Lower leg skin (tissue), 3 donors: ENCODE results near the gene SLC25A24.

Experiments used
- POLR2A ChIP-seq, 2 donors: fragments of 450-650 bp; IDR thresholded peaks; one replicate each; pipeline ENCODE4 v1.6.1; 2016 to 2017; ENCODE audit warnings: antibody characterized with exemption in 2 of 2, mild to moderate bottlenecking in 1 of 2, moderate library complexity in 1 of 2
- TF ChIP-seq, protein P1 (sequence below), 3 donors: fragments of 450-650 bp; IDR thresholded peaks; one replicate each; pipeline ENCODE4 v1.5.1; 2016; ENCODE audit warnings: antibody characterized with exemption in 3 of 3, mild to moderate bottlenecking in 3 of 3, moderate library complexity in 2 of 3

GRCh38 chr1:108142773-108143394 is 57.3 kb downstream of the SLC25A24 start:
- TF ChIP-seq, protein P1, sequence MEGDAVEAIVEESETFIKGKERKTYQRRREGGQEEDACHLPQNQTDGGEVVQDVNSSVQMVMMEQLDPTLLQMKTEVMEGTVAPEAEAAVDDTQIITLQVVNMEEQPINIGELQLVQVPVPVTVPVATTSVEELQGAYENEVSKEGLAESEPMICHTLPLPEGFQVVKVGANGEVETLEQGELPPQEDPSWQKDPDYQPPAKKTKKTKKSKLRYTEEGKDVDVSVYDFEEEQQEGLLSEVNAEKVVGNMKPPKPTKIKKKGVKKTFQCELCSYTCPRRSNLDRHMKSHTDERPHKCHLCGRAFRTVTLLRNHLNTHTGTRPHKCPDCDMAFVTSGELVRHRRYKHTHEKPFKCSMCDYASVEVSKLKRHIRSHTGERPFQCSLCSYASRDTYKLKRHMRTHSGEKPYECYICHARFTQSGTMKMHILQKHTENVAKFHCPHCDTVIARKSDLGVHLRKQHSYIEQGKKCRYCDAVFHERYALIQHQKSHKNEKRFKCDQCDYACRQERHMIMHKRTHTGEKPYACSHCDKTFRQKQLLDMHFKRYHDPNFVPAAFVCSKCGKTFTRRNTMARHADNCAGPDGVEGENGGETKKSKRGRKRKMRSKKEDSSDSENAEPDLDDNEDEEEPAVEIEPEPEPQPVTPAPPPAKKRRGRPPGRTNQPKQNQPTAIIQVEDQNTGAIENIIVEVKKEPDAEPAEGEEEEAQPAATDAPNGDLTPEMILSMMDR (IDR thresholded peaks at IDR 0.05): no peak
- no peak for TF ChIP-seq POLR2A (IDR thresholded peaks at IDR 0.05)
